Activated CD4-positive, CD25-positive, alpha-beta regulatory T cell treated with anti-CD3 and anti-CD28 coated beads, Interleukin-2, amount 50 U/mL, for 24 hours (primary cell): ENCODE measurements around the gene TMEM219.
"Not testable (repeated sequence)": the region's sequence is repeated elsewhere in the genome, so short reads cannot be mapped to it uniquely, and the experiment has no call there.

Source experiments
- ATAC-seq, 2 donors: fragments of 150-1000 bp; cut with Tn5 transposase; one replicate each; pipeline ENCODE4 v1.10.0; 2021; ENCODE audit warnings: mild to moderate bottlenecking in 1 of 2, moderate library complexity in 1 of 2

Gene TMEM219

DNA sequence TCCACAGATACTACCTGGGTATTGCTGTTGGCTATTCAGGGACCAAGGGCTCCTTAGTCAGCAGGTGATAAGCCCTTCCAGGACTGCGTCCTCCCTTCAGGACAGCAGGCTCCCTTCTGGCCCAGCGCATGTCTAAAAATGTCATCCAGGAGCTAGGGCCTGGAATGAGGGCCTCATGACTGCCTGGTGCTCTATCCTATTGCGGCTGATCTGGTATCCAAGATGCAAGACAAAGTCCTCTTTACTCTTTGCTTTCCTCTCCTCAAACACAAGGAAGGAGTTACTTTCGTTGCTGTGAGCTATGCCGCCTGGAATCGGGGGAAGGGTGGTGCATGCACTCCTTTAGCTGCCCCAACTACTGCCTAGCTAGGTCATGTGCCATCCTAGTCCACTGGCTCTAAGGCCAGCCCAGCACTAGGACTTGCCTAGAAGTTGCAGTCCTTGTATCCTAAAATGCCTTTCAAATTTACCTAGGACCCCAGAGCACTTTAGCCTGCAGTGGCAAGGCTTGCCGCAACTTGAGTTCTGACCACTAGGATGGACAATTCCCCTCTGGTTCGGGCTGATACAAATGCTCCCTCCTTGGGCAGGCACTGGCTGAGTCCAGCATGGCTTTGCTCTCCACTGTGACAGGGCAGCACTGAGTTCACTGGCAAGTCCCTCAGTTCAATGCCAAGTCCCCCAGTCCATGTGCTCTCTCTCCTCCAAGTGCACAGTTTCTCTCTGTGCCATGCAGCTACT, 10.1 kb upstream of the TMEM219 start:
- no peak for ATAC-seq

DNA sequence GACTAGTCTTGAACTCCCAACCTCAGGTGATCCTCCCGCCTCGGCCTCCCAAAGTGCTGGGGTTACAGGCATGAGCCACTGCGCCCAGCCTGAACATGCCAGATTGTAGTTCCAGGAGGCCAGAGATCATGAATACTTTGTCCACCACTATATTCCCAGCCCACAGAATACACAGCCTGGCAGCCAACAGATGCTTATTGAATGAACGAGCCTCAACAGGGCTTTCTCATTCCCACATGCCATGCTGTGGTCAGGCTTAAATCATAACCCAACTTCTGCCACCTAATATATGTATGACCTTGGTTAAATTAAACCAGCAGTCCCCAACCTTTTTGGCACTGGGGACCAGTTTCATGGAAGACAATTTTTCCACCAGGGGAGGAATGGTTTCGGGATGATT, 3.1 kb upstream of the TMEM219 start:
- ATAC-seq: no peak

DNA sequence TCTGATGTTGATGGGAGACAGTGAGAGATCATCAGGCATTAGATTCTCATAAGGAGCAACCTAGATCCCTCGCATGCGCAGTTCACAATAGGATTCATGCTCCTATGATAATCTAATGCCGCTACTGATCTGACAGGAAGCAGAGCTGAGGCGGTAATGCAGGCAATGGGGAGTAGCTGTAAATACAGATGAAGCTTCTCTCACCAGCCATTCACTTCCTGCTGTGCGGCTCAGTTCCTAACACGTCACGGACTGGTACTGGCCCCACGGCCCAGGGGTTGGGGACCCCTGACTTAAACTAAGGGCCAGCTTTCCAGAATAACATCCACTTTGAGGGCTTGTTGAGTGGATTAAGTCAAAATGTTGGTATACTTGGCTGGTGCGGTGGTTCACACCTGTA, 2.6 kb upstream of the TMEM219 start:
- ATAC-seq: no peak

DNA sequence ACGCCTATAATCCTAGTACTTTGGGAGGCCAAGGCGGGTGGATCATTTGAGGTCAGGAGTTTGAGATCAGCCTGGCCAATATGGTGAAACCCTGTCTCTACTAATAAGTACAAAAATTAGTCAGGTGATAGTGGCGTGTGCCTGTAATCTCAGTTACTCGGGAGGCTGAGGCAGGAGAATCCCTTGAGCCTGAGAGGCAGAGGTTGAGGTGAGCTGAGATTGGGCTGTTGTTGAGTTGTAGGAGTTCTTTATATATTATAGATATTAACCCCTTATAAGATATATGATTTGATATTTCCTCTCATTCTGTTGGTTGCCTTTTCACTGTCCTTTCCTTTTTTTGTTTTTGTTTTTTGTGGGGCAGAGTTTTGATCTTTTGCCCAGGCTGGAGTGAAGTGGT, 2.1 kb upstream of the TMEM219 start:
- not testable (repeated sequence) for ATAC-seq

DNA sequence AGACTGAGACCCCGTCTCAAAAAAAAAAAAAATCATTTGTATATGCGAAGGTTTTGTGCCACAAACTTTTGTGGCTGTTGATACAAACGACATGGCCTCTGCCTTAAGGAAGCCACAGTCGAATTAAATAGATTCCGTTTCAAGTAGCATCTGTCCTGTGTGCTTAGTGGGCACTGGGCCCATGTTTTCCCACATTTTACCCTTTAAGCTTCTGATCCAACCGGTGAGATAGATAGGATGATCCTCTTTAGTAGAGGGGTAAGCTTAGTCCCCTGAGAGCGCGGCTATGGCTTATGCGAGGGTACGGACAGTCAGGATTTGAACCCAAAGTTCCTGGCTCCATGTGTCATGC, 776 bp upstream of the TMEM219 start:
- ATAC-seq: no peak

DNA sequence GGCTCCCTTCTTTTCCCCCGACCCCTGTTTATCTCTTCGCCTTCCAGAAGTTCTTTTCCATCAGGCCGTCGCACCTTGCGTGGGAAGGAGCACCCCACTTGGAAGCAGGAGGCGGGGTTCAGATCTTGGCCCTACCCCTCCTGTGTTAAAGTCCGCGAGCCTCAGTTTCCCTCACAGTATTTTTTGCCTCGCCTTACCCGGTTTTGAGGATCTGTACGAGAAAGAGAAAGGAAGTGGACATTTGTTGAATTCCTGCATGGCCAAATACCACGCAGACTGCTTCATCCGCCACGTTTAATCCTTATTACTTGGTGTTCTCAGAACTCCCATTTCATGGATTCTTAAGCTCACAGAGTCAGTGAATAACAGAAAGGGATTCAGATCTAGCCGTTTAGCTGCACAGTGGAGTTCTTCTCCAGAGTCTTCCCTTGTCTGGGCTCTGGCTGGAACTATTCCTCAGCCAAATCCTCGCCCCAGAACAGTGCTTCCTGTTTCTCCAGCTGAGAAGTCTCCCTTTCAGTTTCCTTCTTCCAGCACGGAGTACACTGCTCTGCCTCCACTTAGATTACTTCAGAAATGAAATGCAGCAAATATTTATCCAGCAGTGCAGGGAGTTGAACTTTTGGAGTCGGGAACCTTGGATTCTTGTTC, 590 bp downstream of the TMEM219 start:
- no peak for ATAC-seq

DNA sequence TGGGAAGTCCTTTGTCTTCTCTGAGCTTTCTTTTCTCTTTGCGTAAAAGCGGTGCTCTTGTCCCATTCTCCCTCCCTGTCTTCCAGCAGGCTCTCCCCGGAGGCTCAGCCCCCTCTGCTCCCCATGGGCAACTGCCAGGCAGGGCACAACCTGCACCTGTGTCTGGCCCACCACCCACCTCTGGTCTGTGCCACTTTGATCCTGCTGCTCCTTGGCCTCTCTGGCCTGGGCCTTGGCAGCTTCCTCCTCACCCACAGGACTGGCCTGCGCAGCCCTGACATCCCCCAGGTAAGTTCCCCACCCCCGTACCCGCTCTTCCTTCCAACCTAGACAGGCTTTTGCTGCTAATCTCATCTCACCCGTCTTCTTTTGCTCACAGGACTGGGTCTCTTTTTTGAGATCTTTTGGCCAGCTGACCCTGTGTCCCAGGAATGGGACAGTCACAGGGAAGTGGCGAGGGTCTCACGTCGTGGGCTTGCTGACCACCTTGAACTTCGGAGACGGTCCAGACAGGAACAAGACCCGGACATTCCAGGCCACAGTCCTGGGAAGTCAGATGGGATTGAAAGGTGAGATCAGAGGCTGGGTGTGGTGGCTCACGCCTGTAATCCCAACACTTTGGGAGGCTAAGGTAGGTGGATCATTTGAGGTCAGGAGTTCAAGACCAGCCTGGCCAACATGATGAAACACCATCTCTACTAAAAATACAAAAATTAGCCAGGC, 1.3 kb downstream of the TMEM219 start:
- ATAC-seq: no peak

DNA sequence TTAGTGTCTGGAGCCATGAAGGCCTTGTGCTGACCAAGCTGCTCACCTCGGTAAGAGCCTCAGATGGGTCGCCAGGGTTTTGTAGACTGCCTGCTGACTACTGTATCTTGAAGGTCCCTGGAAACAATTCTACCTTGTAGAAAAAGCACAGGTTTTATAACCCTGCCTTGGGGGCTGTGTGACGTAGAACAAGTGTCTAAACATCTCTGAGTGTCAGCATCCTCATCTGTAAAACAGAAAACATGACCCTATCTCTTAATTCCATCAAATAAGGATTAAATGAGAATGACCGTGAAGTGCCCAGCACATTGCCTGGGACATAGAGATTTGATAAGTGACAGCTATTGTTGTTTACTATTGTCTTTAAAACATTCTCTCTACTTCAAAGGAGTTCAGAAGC, 6.3 kb downstream of the TMEM219 start:
- no peak for ATAC-seq

DNA sequence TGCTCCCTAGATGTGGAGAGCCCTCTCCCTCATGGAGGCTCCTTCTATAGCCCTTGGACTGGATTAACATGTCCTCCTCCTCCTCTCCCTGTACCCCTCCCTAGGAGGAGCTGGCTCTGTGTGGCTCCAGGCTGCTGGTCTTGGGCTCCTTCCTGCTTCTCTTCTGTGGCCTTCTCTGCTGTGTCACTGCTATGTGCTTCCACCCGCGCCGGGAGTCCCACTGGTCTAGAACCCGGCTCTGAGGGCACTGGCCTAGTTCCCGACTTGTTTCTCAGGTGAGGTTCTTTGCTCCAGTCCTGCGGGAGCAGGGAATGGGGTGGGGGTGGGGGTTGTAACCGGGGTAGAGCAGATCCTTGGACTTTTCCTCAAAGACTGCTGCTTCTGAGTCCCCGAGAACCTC, 9.4 kb downstream of the TMEM219 start:
- no peak for ATAC-seq

DNA sequence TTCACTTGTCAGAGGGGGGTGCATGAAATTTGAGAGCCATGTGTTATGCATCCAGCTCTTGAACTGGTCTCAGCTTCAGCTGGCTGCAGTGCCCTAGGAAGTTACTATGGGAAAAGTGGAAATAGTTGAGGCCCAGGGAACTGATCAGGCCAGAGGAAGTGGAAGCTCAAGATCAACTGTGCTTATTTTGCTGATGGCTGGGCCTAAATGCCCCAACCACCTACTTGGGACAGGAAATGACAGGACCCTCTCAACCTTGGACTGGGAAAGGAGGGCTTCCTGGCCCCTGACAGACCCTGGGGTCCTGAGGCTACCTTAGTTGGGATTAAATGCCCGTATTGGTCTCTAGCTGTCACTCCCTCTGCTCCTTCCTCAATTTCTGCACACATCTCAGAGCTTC, 10.6 kb downstream of the TMEM219 start:
- ATAC-seq: no peak

DNA sequence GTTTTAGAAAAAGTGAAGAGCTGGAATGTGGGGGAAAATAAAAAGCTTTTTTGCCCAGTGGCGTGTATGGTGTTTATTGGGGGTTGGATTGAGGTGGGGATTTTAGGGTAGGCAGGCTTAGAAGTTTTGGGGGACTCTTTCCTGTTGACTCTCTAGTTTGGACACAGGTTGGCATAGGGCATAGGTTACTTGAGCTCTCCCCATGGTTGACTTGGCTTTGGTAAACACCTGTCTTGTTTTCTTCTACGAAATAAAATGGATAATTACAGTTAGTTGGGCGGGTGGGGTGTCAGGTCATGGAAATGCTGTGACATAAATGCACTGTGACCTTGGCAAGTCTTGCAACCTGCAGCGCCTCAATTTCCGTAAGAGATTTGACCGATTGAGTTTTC, 11.1 kb downstream of the TMEM219 start:
- no peak for ATAC-seq

DNA sequence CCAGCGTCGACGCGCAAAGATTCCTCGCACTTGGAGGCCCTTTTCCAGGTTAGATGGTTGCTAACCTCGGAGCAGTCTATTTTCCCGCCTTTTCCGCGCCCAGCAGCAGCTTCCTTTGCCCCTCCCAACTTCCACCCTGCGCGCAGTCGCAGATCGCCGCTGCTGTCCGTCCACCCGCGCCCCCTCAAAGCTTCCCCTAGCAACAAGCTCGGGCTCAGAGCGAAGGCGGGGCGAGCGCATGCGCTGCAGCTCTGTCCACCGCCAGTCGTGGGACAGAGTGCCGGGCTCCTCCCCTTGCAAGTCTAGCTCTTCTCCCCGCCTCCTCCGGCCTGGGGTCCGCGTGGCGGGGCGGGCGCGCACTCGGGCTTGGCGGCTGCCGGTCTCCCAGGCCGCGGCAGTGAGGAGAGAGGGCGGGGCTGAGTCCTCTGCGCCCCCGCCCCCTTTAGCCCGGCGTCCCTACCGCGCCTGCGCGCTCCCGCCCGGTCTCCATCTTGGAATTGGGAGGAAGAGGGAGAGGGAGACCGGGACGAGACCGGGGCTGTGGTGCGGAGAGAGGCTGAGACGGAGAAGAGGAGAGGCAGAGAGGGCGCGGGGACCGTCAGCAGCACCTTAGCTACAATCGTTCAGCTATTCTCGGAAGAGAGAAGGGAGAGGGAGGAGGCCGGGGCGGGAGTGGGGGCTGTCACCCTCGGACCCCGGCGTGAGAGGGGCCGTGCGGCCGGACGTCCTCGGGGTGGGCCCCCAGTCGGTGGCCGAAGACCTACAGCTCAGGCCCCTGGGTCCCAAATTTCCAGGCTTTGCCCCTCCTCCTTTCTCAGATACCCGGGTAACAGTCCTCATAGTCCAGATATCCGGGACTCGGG, 11.7 kb downstream of the TMEM219 start, which contains the start of gene TAOK2:
TSS of gene TAOK2 (plus strand) at position 485 of the 863 bp plus-strand sequence. CDS start 3,905 bp downstream, outside the sequence.
- peak; percentile 99 for ATAC-seq

DNA sequence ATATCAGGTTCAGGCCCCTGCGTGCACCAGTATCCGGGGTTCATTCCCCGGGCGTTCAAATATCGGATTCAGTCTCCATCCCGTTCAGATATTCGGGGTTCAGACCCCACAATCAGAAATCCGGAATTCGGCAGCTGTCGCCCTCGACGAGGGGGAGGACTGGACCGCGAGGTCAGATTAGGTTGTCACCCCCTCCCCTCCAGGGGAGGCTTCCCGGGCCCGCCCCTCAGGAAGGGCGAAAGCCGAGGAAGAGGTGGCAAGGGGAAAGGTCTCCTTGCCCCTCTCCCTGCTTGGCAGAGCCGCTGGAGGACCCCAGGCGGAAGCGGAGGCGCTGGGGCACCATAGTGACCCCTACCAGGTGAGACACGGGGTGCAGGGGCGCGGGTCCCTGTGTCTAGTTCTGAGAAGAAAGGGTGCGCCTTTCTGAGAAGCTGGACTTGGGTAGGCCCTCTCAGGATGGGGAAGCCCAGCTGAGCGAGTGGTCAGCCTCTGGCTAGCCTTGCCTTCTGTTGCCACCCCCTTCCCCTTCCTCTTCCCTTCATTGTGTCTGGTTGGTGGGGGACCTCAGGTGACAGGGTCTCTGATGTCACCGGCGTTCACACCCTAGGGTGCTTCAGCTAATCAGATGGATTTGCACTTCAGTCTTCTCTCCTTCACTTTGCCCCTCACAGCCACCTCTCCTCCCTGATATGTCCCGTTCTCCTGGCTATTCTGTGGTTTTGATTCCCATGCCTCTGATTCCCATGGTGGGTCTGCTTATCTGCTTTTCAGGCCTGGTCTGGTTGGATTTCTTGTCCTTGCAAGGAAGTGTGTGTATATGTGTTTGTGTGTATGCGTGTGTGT, 12.6 kb downstream of the TMEM219 start:
- ATAC-seq: no peak

DNA sequence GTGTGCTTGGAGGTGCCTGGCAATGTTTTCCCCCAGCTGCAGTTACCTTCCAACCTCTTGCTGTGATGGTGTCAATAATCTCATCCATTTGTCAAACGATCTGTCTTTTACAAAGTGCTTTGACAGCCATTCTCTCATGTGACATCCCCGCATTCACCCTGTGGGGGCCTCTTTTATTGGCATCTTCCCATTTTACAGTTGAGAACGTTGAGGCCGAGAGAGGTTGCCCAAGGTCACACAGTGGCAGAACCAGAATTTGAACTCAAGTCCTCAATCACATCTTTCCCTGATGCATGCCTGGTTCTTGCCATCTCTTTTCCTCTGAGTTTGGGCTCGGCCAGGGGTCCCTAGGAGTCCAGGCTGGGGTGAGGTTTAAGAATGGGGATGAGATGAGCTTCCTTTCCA, 13.3 kb downstream of the TMEM219 start:
- no peak for ATAC-seq

DNA sequence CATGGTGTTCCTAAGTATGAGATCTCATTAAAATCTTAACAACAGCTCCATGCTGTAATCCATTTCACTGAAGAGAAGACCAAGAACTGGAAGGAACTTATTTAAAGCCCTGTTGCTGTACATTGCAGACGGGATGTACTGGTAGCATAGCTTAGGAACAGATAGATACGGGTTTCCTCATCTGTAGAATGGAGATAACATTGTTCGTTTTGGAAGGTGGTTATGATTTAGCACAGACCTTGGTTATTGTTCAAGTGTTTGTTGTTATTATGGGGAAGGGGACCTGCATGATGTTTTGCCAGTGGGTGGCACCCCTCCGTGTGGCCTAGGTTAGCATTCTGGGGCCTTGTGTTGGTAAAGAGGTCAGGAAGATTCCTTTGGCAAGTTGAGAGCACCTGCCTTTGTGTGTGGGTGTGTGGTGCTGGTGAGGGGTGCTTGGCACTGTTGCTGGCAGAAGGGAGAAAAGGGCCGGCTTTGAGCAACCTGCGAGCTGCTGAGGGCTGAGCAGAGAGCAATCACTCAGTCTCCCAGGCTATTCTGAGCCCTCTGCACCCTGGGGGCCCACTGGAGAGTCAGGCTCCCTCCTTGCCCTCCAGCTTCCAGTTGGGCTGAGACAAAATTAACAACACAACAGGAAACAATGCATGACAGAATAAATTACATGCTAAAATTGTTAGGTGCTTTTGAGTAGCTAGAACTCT, 14.1 kb downstream of the TMEM219 start:
- ATAC-seq: no peak

DNA sequence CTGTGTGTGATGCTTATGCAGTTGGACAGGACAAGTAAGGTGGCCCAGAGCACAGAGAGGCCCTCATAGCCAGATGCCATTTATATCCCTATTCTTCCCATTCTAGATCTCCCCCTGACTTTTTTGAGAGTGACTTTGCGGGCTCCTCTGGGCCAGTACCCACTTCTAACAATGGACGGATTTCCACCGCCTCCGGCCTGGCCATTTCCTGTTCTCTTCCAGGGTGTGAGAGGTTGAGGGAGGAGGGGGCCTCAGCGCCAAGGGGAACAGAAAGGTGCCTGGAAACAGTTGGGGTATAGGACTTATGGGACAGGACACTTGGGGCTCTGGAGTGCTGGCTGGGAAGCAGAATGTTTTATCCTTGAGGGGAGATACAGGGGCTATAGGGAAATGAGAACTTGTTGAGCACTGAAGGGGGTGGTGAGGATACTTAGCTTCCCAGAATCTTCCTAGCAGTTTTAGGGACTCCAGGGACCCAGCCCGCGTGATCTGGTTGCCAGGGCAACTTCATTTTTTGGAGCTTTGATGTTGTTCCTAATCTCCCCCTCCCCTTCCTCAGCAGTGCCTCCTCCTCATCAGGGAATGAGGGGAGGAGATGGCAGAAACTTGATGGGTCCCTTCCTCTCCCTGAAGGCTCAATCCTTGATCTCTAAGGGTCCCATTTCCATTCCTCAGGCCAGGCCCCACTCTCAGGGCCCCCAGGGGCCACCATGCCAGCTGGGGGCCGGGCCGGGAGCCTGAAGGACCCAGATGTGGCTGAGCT, 15.4 kb downstream of the TMEM219 start:
- no peak for ATAC-seq

DNA sequence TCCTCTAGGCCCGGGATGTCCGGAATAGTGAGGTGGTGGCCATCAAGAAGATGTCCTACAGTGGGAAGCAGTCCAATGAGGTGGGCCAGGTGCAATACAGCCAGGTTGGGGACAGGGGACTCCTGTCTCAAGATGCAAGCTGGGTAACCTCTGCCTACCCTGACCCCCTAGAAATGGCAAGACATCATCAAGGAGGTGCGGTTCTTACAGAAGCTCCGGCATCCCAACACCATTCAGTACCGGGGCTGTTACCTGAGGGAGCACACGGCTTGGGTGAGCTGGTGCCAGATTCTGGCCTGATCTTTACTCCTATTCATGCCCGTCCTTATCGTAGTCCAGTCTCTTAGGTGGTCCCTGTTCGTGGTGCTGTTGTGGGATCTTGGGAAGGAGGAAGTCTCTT, 16.2 kb downstream of the TMEM219 start:
- no peak for ATAC-seq

DNA sequence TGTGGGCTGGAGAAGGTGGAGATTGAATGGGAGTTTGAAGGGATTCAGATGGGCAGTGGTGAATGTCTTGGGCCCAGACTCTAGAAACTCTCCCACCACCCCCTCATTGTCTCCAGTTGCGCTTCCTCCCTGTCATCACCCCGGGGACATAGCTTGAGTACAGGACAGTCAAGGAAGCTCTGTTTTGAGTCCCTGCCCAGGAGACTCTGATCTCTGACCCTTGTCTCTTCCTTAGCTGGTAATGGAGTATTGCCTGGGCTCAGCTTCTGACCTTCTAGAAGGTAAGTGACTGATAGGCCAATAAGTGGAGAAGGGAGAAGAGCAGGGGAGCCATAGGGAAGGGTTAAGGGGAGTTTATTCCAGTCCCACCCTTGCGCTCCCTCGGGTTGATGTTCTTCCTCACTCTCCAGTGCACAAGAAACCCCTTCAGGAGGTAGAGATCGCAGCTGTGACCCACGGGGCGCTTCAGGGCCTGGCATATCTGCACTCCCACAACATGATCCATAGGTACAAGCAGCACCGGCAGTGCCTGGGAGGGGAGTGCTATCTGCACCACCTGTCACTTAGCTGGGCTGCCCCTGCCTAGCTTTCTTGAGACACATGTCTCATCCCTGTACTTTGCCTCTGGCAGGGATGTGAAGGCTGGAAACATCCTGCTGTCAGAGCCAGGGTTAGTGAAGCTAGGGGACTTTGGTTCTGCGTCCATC, 16.8 kb downstream of the TMEM219 start:
- no peak for ATAC-seq

DNA sequence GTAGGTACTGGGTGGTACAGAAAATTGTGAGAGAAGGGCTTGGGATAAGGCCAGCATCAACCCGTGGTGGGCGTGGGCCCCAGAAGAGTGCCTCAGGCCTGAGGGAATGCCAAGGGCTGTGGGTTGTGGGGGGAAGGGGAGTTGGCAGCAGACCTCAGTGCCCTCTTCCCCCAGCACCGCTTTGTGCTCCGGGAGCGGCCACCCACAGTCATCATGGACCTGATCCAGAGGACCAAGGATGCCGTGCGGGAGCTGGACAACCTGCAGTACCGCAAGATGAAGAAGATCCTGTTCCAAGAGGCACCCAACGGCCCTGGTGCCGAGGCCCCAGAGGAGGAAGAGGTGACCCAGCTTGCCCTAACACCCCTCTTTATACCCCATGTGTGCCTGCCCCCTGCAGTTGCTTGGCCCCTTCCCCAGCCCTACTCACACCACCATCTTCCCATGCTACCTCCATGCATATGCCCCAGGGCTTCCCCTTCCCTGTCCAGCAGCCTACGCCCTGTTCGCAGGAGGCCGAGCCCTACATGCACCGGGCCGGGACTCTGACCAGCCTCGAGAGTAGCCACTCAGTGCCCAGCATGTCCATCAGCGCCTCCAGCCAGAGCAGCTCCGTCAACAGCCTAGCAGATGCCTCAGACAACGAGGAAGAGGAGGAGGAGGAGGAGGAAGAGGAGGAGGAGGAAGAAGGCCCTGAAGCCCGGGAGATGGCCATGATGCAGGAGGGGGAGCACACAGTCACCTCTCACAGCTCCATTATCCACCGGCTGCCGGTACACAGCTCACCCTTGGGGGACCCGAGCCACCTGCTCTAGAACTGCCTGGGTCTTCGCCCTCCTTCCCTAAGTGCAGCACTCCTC, 20.9 kb downstream of the TMEM219 start:
- ATAC-seq: no peak
